Sigmoid colon (tissue), 7 donors: ENCODE results near the gene MCF2. TPM values are rescaled to one million over a fixed set of nuclear protein-coding genes. Genes with fewer than 3 reads are reported as not detected.

ENCODE experiments used
- DNase-seq: peaks from one replicate; pipeline ENCODE4 v3.0.0-alpha.2; 2019
- H3K27ac ChIP-seq, 4 donors: fragments of 200-600 bp; sonication (generic); one replicate each; pipeline ENCODE4 v1.5.1; 2016 to 2019; ENCODE audit warnings: mild to moderate bottlenecking in 1 of 4
- H3K27me3 ChIP-seq, 3 donors: fragments of 200-600 bp; sonication (generic); one replicate each; pipeline ENCODE4 v1.5.1; 2019; ENCODE audit warnings: mild to moderate bottlenecking in 1 of 3
- H3K36me3 ChIP-seq, 4 donors: fragments of 200-600 bp; sonication (generic); one replicate each; pipeline ENCODE4 v1.5.1; 2016 to 2019
- H3K4me1 ChIP-seq, 4 donors: fragments of 200-600 bp; sonication (generic); one replicate each; pipeline ENCODE4 v1.5.1; 2017 to 2019
- H3K4me3 ChIP-seq, 4 donors: fragments of 200-600 bp; sonication (generic); one replicate each; pipeline ENCODE4 v1.5.1; 2017 to 2019; ENCODE audit warnings: mild to moderate bottlenecking in 2 of 4, moderate library complexity in 1 of 4
- H3K9me3 ChIP-seq, 4 donors: fragments of 200-600 bp in 3 of 4; sonication (generic) in 3 of 4; one replicate each; pipeline versions ENCODE4 v1.5.1 to v1.6.1; 2013 to 2019
- EP300 ChIP-seq, 4 donors: sonication (generic); formaldehyde crosslinking; IDR thresholded peaks; one replicate each; pipeline ENCODE4 v1.6.1; 2017; ENCODE audit warnings: antibody characterized with exemption in 4 of 4
- POLR2A ChIP-seq, 2 donors: fragments of 450-650 bp; IDR thresholded peaks; one replicate each; pipeline ENCODE4 v1.6.1; 2016; ENCODE audit warnings: antibody characterized with exemption in 2 of 2, mild to moderate bottlenecking in 2 of 2, moderate library complexity in 2 of 2
- POLR2AphosphoS5 ChIP-seq, 4 donors: sonication (generic); formaldehyde crosslinking; IDR thresholded peaks; one replicate each; pipeline ENCODE4 v1.6.1; 2017; ENCODE audit warnings: antibody characterized with exemption in 4 of 4
- WGBS, 2 donors: extraction: QIAGEN DNeasy Blood & Tissue Kit; methylation state at CpG; one replicate each; pipeline ENCODE4 v1.1.7; 2013; 5-methylcytosine and 5-hydroxymethylcytosine counted together
- intact Hi-C: fragments of 100-400 bp; cut with DNase I; formaldehyde crosslinking; loops from one replicate; pipeline ENCODE4 v1.15.1; 2023
- polyA plus RNA-seq, 3 donors: library from polyadenylated mRNA; stranded (reverse); fragments of 200-250 nt; gene quantifications; one replicate each; pipeline ENCODE4 v1.2.3, GENCODE V29; 2013
- total RNA-seq, 4 donors: library from RNA; depleted of rRNA; stranded (reverse); fragments of >200 nt; gene quantifications; one replicate each; pipeline ENCODE4 v1.1.0, GENCODE V29; 2016
- TF ChIP-seq, protein P1 (sequence below), 4 experiments: fragments of 450-650 bp in 3 of 4; fragments of 200-600 bp in 1 of 4; IDR thresholded peaks; one replicate each; pipeline ENCODE4 v1.5.1; 2016 to 2019; ENCODE audit warnings: antibody characterized with exemption in 4 of 4, mild to moderate bottlenecking in 3 of 4, moderate library complexity in 2 of 4
- donor health status: healthy with polysubstance abuse.
- donor health status: Bipolar disorder and iron deficiency.
- donor health status: healthy.

MCF2 gene
- total and polyA plus RNA-seq, 7 donors, result 0.14 to 0.36 (median 0.16) TPM; not detected in 3

DNA sequence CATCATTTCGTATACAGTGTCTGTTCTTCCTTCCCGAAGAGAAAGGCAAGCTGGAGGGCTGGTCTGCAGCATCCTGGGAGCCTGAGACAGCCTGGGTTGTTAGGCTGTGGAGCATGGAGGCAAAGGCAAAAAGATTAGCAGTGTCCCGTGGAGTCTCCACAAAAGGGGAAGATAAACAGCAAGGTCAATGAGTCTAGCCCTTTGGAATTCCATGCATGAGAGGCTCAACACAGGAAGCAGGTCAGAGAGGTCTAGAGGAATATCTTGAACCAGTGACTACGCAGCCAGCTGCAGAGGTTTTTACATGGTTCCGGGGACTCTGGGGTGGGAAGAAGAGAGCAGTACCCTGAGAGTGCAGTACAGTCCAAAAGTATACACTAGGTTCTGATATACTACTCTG lies 12.2 kb upstream of the MCF2 start:
- 60 to 62% methylated on average over 5 of the region's 5 CpGs for WGBS, 2 donors
- intact Hi-C loops, result no loop called here

DNA sequence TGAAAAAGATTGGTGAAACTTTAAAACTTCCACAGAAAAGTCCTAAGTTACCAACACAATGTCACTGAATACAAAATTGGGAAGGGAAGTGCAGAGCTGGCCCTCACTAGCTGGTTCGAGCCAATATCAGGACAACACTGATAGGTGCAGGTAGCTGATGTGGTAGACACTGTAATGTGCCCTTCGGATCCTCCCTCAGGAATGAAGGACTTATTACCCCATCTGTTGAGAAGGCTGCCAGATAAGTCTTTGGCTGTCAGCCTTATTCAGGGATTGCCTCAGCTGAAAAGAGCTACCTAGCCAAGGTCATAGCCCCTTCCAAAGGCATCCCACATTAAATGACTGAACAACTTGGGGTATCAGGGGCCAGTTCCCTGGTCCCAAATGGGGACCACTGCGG lies 5.3 kb downstream of the MCF2 start:
- Histone ChIP-seq H3K9me3 (no peaks in the 10 kb centered on the region), H3K36me3 (no peaks in the 10 kb centered on the region), H3K27me3 (no peaks in the 10 kb centered on the region), H3K4me3 (no peak overlapping the region), H3K4me1 (no peaks in the 10 kb centered on the region), H3K27ac (no peak overlapping the region)
- intact Hi-C loops, result no loop called here
- WGBS, 2 donors, result 90 to 92% methylated on average over 3 of the region's 3 CpGs
- TF ChIP-seq, protein P1, sequence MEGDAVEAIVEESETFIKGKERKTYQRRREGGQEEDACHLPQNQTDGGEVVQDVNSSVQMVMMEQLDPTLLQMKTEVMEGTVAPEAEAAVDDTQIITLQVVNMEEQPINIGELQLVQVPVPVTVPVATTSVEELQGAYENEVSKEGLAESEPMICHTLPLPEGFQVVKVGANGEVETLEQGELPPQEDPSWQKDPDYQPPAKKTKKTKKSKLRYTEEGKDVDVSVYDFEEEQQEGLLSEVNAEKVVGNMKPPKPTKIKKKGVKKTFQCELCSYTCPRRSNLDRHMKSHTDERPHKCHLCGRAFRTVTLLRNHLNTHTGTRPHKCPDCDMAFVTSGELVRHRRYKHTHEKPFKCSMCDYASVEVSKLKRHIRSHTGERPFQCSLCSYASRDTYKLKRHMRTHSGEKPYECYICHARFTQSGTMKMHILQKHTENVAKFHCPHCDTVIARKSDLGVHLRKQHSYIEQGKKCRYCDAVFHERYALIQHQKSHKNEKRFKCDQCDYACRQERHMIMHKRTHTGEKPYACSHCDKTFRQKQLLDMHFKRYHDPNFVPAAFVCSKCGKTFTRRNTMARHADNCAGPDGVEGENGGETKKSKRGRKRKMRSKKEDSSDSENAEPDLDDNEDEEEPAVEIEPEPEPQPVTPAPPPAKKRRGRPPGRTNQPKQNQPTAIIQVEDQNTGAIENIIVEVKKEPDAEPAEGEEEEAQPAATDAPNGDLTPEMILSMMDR (IDR thresholded peaks at IDR 0.05), result no peak
- no peak for DNase-seq

More for the DNA sequence above, 12.2 kb upstream of the MCF2 start:
- H3K36me3 ChIP-seq, result no peaks in the 10 kb centered on the region
- no peaks in the 10 kb centered on the region for H3K9me3 ChIP-seq
- no peaks in the 10 kb centered on the region for H3K27me3 ChIP-seq
- no peak for DNase-seq
- TF ChIP-seq POLR2A (IDR thresholded peaks at IDR 0.05) (no peak), EP300 (IDR thresholded peaks at IDR 0.05) (no peak), POLR2AphosphoS5 (IDR thresholded peaks at IDR 0.05) (no peak)
- TF ChIP-seq, protein P1 (IDR thresholded peaks at IDR 0.05), result no peak
- no peak overlapping the region for H3K4me3 ChIP-seq
- H3K4me1 ChIP-seq, result no peaks in the 10 kb centered on the region
- H3K27ac ChIP-seq, result no peak overlapping the region

DNA sequence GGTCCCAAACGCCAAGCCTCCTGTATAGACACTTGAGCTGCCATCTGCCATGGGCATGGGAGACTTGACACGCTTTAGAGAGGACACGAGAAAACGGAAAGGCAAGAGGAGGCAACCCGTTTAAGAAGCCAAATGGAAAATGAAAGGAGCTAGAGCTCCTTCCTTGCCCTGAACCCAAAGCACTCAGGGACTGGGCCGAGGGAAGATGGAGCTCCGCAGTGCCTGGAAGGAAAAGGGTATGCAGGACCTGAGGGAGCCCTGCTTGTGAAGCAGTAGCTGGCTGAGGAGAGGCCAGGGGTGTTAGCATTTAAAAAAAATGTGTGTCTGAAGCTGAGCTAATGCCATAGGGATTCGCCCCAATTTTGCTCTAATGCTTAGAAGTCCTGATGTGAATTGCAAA lies 15.1 kb downstream of the MCF2 start:
- no peaks in the 10 kb centered on the region for H3K9me3 ChIP-seq
- H3K27ac ChIP-seq, result no peak overlapping the region
- TF ChIP-seq, protein P1 (IDR thresholded peaks at IDR 0.05), result no peak
- intact Hi-C loops, result no loop called here
- H3K27me3 ChIP-seq, result peaks cover 0 to 7% (median 3%) of the 10 kb centered on the region in 3 donors
- WGBS, 2 donors, result 47 to 54% methylated on average over 8 of the region's 8 CpGs
- DNase-seq, result no peak
- H3K4me1 ChIP-seq, result peaks cover 0 to 9% (median 0%) of the 10 kb centered on the region in 4 donors
- H3K4me3 ChIP-seq, result peak overlapping the region in 1 of 4 donors; percentile 43
- H3K36me3 ChIP-seq, result no peaks in the 10 kb centered on the region

DNA sequence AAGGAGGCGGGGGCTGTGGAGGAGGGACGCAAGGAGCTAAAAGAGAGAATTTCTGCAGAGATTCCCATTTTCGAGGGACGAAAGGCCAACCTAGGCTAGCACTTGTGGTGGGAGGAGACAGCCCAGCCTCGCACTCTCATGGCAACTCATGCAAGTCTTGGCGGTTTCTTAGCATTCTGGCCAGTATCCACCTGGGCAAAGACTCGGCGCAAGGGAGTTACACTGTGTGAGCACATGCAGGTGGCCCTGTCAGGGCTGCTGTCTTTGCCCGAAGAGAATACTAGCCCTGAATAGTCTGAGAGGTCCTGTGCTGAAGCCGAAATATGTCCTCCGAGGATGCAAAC lies 15.5 kb downstream of the MCF2 start:
- H3K4me3 ChIP-seq, result peak overlapping the region in 3 of 4 donors; percentile 21 to 43 (median 32)
- intact Hi-C loops, result no loop called here
- peaks cover 0 to 9% (median 0%) of the 10 kb centered on the region in 4 donors for H3K4me1 ChIP-seq
- peaks cover 0 to 7% (median 3%) of the 10 kb centered on the region in 3 donors for H3K27me3 ChIP-seq
- H3K36me3 ChIP-seq, result no peaks in the 10 kb centered on the region
- no peak overlapping the region for H3K27ac ChIP-seq
- WGBS, 2 donors, result 29 to 30% methylated on average over 11 of the region's 11 CpGs
- TF ChIP-seq POLR2AphosphoS5 (IDR thresholded peaks at IDR 0.05) (no peak), EP300 (IDR thresholded peaks at IDR 0.05) (no peak)
- no peak for DNase-seq
- H3K9me3 ChIP-seq, result no peaks in the 10 kb centered on the region

DNA sequence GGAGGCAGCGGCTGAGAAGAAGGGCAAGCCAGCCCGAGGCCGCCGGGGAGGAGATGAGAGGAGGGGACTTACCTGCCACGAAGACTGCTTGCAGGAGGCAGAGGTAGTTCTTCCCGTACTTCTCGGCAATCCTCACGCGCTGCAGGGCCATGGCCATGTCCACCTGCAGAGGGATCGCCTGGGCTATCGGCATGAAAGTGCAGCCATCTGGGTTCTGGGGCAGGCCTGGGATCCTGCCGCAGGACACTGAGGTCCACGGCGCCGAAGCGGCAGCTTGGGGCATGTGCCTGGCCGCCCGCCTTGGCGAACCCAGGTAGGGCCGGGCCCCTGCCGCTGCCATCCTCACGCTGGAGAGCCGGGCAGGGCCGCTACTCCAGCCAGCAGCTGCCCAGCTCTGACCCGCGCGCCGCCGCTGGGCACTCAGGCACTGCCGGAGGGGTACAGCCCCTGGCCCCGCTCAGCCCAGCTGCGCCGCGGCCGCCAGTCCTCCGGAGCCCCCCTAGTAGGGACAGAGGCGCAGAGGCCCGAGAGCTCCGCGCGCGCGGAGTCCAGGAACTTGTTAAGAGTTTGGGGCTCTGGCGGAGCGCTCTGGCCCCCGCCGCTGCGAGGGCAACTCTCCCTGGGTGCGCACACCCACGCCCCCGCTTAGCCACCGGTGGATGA lies 16.0 kb downstream of the MCF2 start:
- Histone ChIP-seq H3K36me3 (no peaks in the 10 kb centered on the region), H3K9me3 (no peaks in the 10 kb centered on the region), H3K27ac (no peak overlapping the region), H3K4me3 (peak overlapping the region in 3 of 4 donors; percentile 21 to 43 (median 32)), H3K4me1 (peaks cover 0 to 9% (median 0%) of the 10 kb centered on the region in 4 donors), H3K27me3 (peaks cover 0 to 7% (median 3%) of the 10 kb centered on the region in 3 donors)
- TF ChIP-seq POLR2A (IDR thresholded peaks at IDR 0.05) (no peak), EP300 (IDR thresholded peaks at IDR 0.05) (no peak), POLR2AphosphoS5 (IDR thresholded peaks at IDR 0.05) (no peak)
- TF ChIP-seq, protein P1 (IDR thresholded peaks at IDR 0.05), result no peak
- intact Hi-C loops, result no loop called here
- no peak for DNase-seq
- 2 to 6% methylated on average over 52 of the region's 52 CpGs for WGBS, 2 donors
